HG03097 (cell line): ENCODE data around the gene SNX5.
A peak's percentile ranks its signal among the peaks of the same experiment; 100 is the strongest.
"Not testable (repeated sequence)": the region's sequence is repeated elsewhere in the genome, so short reads cannot be mapped to it uniquely, and the experiment has no call there.

Source experiments
- ATAC-seq: cut with Tn5 transposase; IDR thresholded peaks from one replicate; pipeline ENCODE4 v1.9.1; 2021; ENCODE audit not compliant: unreplicated experiment, low FRiP score

The SNX5 gene

GRCh38 chr20:17960927-17961586 lies 7.5 kb downstream of the SNX5 start:
- no peak for ATAC-seq

GRCh38 chr20:17960400-17960885 lies 8.2 kb downstream of the SNX5 start:
- not testable (repeated sequence) for ATAC-seq

GRCh38 chr20:17959257-17959627 lies 9.4 kb downstream of the SNX5 start:
- no peak for ATAC-seq

GRCh38 chr20:17958373-17959256 lies 10.0 kb downstream of the SNX5 start:
- ATAC-seq: no peak

- ATAC-seq: no peak
Measured at GRCh38 chr20:17957505-17958363, 10.9 kb downstream of the SNX5 start.

- ATAC-seq: no peak
Measured at GRCh38 chr20:17956099-17956685, 12.4 kb downstream of the SNX5 start.

GRCh38 chr20:17955302-17955701 lies 13.3 kb downstream of the SNX5 start:
- no peak for ATAC-seq

- ATAC-seq: no peak
Measured at GRCh38 chr20:17953935-17954334, 14.7 kb downstream of the SNX5 start.

GRCh38 chr20:17952692-17953684 lies 15.6 kb downstream of the SNX5 start:
- no peak for ATAC-seq

- no peak for ATAC-seq
Measured at GRCh38 chr20:17951323-17951722, 17.3 kb downstream of the SNX5 start.

GRCh38 chr20:17950670-17951069 lies 17.9 kb downstream of the SNX5 start:
- ATAC-seq: no peak

GRCh38 chr20:17949899-17950298 lies 18.7 kb downstream of the SNX5 start:
- no peak for ATAC-seq

GRCh38 chr20:17948442-17948841 lies 20.2 kb downstream of the SNX5 start:
- no peak for ATAC-seq

- no peak for ATAC-seq
Measured at GRCh38 chr20:17947474-17947815, 21.1 kb downstream of the SNX5 start.

- ATAC-seq: no peak
Measured at GRCh38 chr20:17946572-17947473, 21.8 kb downstream of the SNX5 start.

GRCh38 chr20:17946040-17946439 lies 22.6 kb downstream of the SNX5 start:
- no peak for ATAC-seq

GRCh38 chr20:17944854-17945474 lies 23.6 kb downstream of the SNX5 start:
- no peak for ATAC-seq

- peak; percentile 54 for ATAC-seq
Measured at GRCh38 chr20:17943343-17943742, 25.3 kb downstream of the SNX5 start.
